ENCODE data around the gene OCA2.
A peak's percentile ranks its signal among the peaks of the same experiment; 100 is the strongest.

OCA2 gene

DNA sequence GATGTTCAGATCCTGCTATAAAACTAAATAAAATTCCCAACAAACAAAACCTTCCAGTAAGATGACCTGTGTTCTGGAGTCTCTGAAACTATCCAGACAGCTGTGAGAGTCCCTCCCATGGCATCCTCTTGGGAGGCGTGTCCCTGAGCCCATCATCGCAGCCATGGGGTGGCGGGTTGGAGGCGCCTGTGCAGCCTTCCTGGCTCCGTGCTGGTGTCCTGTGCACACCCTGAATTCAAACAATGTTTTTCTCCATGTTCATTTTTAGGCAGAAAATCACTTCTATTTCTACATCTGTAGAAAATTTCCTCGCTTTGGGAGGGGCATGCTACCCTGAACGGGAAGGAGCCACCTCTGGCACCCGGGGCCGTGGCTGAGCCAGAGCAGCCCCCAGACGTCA lies 19.4 kb upstream of the OCA2 start:
- DNase-seq, result no peak

DNA sequence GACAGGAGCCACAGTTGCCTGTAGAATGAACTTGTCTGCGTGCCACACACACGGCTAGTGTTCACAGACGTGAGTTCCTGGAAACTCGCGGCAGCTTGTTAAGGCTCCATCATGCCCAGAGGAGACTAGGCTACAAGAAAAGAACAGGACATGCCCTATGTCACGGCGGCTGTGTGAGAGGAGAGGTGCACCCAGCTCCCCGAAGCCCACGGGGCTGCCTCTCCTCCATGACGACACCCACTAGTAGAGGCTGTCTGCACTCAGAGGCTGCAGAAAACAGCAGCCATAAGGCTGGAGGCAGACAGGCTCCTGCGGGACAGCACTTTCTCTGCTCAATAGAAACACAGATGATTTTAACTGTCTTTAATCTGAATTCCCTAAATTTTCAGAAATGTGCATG lies 19.0 kb upstream of the OCA2 start:
- no peak for DNase-seq

DNA sequence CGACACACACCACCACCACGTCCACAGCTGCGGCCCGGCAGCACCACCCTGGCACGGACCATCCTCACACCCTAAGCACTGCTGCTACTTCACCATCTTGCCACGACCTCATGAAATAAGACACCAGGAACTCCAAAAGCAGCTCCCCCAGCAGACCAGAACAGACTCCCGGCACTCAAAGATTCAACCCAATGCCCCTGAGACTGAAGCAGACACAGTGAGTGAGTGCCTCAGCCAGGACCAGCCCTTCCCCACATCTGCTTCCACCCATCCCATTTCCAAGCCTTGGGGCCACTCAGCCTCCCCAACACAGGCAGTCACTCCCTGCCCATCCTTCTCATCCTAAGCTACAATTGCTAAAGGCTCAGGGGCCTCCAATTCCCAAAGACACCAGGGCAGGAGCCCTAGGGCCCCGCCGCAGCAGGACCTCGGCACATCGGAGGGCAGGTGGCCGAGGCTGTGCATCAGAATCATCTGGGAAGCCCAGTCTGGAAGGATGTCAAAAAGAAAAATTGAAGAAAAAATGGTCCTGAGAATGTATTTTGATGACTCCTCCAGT lies 18.4 kb upstream of the OCA2 start:
- no peak for DNase-seq

DNA sequence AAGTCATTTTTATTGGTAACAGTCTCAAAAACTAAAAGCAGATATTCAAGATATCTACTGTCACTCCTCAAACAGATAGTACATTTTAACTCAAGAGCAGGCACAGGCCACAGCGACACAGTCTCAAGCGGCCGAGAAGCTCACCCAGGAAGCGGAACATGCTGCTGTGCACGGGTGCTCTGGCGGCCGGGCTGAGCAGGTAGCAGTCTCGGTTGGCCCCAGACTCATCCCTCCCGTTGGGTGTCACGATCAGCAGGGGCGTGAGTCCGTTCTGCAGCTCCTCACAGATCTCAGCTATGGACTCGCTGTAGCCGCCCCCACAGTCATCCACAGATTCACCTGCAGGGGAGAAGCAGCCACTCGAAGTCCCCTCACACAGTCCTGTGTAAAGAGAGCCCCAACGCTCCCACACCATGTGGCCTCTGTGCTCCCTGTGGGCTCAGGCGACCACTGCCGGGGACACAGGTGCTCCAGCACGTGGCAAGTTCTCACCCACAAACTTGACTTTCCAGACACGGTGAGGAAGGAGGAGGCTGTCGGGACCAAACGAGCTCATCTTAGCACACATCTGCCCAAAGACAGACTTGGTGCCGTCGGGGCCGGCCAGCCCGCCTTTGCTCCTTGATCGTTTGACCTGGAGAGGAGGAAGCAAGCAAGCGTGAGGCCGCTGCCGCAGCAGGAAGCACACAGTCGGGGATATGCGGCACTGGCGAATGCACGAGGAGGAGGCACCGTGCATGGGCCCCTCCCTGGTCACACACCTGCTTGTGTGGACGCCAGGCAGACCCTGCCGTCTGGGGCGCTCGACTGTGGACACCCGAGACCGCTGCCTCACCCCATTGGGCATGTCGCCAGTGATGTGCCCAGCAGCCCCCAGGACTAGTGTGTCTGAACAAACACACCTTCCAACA lies 17.7 kb upstream of the OCA2 start:
- DNase-seq, result no peak

DNA sequence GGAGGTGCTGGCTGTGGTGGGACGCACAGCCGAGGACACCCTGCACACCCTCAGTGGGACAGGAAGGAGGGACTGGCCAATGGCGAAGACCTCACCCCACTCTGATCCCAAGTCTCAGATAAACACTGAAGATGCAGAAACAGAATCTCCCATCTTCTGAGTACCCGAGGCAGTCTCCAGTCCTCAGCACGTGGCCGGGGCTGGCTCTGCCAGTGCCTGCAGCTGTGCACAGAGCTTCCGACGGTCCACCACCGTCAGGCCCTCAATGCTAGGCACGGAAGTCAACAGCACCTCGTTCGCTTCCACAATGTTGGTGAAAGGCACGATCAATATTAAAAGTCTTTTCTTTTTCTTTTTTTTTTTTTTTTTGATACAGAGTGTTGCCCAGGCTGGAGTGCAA lies 16.8 kb upstream of the OCA2 start:
- no peak for DNase-seq

DNA sequence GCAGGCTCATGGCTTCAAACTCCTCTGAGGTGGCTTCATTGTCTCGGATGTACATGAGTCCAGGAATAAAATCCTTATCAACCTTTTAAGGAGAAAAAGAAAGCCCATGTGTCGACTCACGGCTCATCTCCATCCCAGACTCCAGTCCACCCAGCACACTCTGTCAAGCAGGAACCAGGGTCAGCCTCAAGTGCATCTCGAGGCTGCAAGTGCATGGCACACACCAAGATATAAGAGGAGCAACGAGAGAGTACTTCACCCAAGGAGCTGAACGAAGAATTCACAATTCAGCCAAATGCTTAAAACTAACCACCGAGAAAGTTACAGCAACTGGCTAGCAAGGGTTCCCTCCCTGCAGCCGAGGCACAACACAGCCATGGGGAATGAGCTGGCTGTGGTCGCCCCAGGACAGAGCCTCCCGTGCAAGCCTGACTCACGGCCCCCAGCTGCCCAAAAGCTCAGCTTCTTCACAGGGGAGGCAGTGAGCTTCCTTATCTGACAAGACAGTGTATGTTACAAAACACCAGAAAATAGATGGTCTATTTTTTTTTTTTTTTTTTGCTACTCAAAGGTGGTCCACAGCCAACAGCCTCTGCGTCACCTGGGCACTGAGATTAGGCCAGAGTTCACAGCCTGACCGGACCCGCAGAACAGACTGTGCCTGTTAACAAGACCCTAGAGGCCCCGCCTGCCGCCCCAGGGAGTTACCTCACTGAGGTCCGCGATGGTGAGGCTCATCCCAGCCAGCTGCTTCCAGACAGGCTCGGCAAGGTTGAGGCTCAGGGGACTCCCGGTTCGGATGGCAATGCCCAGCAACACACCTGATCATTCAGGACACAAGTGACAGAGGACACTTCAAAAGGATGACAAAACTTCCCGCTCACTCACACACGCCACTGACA lies 15.9 kb upstream of the OCA2 start:
- no peak for DNase-seq

DNA sequence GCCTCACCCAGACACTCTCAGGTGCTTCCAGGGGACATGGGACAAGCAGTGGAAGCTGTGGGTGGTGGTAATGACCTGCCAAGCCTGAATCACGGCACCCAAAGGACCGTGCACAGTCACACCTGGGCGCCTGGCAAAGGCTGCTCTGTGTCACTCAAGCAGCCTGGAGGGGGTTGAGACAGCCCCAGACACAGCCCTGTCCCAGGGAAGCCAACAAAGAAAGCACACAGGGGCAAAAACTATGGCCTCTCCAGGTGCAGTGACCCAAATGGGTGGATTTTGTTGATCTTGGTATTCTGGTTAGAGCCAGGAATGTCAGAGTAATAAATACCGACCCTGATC lies 15.0 kb upstream of the OCA2 start:
- DNase-seq, result no peak

DNA sequence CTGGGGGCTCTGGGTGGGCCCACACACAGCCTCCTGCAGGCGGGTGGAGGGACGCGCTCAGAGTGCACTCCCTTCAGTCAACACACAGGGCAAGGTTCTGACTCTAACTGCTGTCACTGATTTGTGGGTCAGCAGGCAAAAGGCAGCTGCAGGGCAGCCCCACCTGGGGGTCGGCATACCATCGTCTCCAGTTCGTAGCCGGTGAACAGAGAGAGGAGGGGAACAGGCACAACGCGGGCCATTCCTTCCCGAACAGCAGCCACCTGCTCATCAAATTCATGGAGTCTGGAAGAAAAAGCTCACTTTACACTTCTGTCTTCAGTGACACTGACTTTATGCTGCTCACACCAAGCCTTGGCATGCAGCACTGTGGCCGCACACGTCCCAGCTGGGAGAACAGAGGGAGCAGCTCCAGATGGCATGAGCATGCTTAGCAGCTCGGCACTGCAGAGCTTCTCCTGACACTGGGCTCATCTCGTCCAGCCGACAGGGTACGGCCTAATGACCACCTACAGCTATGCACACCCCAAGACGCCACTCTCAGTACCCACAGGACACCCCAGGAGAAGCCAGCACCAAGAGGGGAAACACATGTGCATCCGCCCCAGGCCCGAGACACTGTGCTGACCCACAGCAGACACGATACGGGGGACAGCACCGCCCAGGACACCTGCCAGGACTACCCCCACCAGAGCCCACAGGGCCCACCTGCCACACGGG lies 14.4 kb upstream of the OCA2 start:
- no peak for DNase-seq

DNA sequence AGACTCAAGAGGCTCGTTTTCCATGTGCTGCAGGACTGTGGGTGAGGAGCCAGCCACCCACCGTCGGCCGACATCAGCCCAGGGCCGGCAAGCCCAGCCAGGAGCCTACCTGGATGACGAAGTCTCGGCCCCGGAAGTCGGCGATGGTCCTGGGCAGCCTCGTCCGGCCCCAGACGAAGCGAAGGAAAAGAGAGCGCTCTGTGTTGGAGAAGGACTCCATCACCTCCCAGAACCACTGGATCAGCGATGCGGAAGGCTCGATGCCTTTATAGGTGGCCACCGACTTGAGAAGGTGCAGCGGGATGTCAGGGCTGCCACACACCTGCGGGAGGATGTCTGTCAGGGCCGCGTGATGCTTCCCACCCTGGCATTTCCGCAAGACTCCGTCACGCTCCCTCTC lies 13.8 kb upstream of the OCA2 start:
- no peak for DNase-seq

DNA sequence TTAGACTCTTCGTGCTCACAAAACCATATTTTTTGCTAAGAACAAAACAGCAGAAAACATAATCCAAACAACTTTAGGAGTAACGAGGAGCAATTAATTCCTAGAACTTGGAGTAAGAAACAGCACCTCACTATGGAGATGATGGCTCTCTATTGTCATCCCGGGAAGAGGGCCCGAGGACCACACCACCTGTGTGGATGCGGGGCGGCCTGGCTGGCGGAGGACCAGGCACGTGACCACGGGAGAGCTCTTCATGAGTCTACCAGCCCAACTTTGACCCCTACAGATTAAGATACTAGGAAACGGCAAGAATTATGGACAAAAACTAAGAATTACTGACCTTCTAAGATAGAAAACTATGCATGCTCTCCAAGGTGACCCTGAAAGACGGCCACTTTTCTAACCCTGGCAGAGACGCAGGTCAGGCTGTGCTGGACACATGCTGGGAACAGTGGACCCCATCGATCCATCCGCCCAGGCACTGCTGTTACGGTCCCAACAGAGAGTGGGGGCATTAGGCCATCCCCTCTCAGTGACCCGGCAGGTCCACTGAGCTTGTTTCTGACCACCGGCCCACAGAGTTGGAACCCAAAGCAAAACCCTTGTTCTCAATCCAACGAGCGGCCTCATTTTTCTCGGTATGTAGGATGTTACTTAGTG lies 13.1 kb upstream of the OCA2 start:
- DNase-seq, result no peak

DNA sequence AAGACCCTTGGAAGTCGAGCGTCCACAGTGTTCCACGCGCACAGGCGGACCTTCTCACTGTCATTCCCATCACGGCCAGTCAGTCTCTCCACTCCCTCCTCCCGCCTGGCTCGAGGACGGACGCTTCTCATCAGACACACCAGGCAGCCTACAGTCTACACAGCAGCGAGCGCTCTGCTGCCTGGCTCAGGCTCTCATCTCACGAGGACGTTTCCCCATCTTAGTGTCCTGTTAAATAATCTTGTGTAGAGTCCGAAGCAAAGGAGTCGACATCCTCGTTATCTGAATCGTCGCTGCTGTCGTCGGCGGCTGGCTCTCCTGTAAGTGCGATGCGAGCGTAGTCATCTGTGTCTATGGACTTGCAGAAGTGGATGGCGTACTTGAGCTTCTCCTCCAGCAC lies 12.4 kb upstream of the OCA2 start:
- DNase-seq, result no peak

DNA sequence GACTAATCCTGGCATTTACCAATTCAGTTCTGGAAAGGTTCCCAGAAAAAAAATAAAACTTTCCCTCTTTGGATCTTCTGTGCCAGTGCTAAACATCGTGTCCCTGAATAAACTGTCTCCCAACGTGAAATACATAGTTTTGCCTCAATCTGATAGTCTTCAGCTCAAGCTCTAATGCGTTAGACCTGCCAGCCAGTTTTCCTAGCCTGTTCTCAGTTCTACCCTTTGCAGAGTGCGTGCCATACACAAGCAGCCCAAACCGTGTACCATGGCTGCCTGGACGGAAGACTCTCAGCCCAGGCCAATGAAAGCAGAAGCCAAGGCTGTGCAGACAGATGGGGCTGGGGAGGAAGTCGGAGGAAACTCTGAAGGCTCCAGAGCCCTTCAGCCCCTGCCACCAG lies 11.4 kb upstream of the OCA2 start:
- DNase-seq, result no peak

DNA sequence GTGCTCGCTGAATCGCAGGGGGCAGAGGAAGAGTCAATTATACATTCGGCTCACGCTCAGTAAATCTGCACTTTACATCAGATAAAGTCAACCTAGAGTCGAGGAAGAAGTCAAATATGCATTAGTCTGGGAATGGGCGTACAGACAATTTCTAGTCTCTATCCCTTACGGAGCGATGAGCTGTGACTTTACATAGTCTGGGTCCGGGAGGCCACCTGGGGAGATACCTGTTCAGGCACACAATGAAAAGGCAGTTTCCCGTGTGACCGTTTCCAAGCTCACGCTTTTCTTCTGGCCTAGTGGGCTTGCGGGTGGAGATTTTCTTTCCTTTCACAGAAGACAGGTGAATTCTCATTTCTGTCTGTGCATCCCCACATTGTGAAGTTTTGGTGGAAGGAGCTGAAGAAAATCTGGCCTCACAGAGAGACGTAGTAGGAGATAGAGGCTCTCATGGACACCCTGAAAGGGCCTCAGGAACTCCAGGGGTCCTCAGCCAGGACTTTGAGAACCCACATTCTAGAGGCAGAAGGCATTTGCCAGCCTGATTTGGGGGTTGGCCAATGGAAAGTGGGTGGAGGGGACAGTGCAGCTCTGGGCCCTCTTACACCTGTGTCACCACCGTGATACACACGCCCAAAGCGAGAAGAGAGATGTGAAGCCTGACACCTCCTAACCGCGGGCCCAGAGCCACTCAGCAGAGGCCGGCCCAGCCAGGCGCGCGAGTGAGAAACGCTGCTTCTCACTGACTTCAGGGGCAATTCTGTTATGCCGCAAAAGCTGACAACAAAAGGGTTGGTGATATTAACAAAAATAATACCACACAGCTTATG lies 10.7 kb upstream of the OCA2 start:
- DNase-seq, result no peak

DNA sequence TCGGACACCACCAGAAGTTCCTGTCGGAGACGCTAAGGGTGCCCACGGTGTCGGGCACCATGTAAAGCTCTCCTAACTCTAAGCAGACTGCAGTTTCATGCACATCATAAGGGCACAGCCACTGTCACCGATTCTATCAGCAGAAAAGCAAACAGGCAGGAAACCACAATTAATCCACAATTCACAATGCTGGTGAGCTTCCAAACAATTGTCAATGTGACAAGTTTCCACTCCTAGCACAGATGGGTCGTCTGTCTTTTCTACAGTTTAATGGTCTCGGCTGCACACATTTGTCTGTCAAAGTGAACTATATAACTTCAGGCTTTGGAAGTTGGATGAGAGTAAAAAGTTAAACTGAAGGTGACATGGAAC lies 8.8 kb upstream of the OCA2 start:
- no peak for DNase-seq

DNA sequence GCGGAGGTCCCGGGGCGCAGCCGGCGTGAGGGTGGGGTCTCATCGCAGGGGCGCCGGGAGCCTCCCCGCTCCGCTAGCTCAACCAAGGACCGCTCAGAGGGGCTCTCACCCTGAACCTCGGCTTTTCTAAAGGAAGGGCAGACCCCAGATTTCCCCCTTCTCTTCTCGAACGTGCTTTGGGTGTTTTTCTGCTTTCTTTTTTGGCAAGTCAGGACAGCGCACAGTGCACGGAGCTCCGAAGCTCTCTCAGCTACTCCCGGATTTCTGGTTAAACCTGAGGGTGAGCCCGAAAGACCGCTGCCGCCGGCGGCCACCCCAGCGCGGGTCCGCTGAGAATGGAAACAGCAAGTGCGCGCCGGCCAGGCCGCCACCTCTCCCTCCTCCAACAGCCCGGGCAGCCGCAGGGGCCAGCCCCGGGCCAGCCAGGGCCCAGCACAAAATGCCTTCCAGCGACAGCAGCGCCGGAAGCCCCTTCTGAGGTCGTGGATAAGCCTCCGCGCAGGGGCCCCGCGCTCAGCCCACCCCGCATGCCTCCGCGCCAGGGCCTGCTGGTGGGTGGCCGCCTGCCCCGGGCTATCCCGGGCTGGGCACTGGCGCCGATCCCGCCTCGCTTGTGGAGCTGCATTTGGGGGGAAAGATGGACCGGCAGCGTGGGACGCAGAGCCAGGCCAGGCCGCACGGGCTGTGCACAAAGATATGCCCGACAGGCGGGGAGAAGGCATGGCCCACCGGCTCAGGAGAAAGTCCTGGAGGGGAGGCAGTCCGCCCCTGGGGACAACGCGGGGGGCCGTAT lies 8.2 kb upstream of the OCA2 start:
- no peak for DNase-seq

DNA sequence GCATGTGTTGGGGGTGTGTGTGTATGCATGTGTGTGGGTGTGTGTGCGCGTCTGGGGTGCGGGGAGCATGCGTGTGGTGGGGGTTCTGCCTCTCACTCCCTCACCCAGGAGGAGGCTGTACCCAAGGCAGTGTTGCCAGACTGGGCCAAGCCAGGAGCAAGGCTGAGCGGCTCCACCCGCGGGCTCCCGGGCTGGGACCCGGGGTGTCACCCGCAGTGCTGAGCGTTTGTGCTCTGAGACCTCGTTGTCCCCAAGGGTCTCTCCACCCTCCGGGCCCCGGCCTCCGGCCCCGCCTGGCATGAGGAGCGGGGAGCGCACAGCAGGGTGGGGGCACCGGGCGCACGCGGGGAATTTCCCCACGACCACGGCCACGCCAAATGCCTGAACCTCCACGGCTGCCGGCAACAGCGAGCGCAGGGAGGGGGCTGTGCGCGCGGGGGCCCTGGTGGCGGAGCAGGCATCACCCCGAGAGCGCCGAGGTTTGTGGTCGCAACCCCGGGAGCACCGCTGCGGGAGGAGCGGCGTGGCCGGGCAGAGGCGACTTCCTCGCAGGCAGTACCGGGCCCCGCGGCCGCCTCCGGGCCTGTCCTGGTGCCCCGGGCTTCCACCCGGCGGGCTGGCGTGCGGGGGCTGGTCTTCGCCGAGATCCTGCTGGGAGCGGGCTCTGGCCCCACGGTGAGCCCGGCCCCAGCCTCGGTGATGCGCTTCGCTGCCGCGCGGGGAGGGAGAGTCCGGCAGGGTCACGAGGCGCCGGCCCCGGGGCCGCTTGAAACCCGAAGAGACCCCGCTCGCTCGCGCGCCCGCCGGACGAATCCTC lies 7.4 kb upstream of the OCA2 start:
- peak; percentile 28 for DNase-seq

DNA sequence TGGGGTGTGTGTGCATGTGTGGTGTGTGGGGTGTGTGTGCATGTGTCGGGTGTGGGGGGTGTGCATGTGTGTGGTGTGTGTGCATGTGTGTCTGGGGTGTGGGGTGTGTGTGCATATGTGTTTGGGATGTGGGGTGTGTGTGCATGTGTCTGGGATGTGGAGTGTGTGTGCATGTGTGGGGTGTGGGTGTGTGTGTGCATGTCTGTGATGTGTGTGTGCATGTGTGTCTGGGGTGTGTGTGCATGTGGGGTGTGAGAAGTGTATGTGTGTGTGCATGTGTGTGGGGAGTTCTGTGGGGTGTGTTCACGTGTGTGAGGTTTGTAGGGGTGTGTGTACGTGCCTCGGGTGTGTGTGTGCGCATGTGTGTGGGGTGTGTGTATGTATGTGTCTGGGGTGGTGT lies 6.7 kb upstream of the OCA2 start:
- DNase-seq, result no peak

DNA sequence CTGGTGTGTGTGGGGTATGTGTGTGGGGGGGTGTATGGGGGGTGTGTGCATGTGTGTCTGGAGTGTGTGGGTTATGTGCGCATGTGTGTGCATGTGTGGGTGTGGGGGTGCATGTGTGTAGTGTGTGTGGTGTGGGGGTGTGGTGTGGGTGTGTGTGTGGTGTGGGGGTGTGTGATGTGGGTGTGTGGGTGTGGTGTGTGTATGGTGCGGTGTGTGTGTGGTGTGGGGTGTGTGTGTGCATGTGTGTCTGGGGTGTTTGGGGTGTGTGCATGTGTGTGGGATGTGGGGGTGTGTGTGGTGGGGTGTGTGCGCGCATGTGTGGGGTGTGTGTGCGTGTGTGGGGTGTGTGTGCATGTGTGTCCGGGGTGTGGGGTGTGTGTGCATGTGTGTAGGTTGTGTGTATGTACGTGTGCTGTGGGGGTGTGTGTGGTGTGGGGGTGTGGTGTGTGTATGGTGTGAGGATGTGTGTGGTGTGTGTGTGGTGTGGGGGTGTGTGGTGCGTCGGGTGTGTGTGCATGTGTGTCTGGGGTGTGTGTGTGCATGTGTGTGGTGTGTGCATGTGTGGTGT lies 6.2 kb upstream of the OCA2 start:
- DNase-seq, result no peak

DNA sequence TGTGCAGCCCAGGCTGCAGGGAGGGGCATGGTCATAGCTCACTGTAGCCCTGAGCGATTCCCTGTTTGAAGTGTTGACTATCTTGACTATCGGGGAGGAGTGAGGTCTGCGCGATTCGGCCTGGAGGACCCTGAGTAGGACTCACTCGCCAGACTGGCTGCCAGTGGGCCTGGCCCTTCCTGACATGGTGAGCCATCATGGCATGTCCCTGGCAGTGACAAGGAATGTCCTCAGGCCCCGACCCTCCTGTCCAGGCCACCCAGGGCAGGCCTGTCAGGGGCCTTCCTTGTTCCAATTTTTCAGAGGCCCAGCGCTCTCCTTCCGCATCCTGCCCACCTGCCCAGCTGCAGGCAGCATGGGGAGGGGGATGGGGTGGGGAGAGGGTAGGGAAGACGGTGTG lies 5.2 kb upstream of the OCA2 start:
- DNase-seq, result no peak

DNA sequence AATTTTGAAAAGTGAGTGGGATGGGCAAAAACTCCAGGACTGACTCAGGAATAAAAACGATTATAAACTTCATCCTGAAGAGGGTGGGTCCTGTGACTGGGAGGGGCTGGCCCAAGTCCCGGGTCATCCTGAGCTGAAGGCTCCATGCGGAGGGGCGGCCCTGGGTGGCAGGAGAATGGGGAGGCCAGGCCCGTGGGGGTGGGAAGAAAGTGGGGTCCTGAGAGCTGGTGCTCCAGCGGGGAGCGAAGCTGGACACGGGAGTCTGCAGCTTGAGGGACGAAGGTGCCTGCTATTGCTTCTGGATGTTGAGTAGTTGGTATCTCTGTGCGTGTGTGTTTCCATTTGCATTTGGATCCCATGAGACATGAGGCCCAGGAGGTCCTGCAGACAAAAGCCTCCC lies 4.7 kb upstream of the OCA2 start:
- no peak for DNase-seq

All from activated naive CD4-positive, alpha-beta T cell treated with Interleukin-2 at 50 U/mL for 16 hours (primary cell).